ENCODE data around the gene ATXN7L1.

GRCh38 chr7:105830405-105831301 is 45.7 kb downstream of the ATXN7L1 start:
- no peak for TF ChIP-seq CTCF (IDR thresholded peaks at IDR 0.05; ENCODE audit: low read length)
- TF ChIP-seq EZH2phosphoT487 (IDR thresholded peaks at IDR 0.05; ENCODE audit: low read length), result no peak
- no peak for TF ChIP-seq EZH2 (optimal IDR thresholded peaks at IDR 0.05; ENCODE audit: low read depth, low read length)

All from MM.1S (cell line).